Measurements from ENCODE around the gene RAB11FIP5. TPM values are rescaled to one million over a fixed set of nuclear protein-coding genes. Genes with fewer than 3 reads are reported as not detected.
A peak's percentile ranks its signal among the peaks of the same experiment; 100 is the strongest.

RAB11FIP5 gene, protein sequence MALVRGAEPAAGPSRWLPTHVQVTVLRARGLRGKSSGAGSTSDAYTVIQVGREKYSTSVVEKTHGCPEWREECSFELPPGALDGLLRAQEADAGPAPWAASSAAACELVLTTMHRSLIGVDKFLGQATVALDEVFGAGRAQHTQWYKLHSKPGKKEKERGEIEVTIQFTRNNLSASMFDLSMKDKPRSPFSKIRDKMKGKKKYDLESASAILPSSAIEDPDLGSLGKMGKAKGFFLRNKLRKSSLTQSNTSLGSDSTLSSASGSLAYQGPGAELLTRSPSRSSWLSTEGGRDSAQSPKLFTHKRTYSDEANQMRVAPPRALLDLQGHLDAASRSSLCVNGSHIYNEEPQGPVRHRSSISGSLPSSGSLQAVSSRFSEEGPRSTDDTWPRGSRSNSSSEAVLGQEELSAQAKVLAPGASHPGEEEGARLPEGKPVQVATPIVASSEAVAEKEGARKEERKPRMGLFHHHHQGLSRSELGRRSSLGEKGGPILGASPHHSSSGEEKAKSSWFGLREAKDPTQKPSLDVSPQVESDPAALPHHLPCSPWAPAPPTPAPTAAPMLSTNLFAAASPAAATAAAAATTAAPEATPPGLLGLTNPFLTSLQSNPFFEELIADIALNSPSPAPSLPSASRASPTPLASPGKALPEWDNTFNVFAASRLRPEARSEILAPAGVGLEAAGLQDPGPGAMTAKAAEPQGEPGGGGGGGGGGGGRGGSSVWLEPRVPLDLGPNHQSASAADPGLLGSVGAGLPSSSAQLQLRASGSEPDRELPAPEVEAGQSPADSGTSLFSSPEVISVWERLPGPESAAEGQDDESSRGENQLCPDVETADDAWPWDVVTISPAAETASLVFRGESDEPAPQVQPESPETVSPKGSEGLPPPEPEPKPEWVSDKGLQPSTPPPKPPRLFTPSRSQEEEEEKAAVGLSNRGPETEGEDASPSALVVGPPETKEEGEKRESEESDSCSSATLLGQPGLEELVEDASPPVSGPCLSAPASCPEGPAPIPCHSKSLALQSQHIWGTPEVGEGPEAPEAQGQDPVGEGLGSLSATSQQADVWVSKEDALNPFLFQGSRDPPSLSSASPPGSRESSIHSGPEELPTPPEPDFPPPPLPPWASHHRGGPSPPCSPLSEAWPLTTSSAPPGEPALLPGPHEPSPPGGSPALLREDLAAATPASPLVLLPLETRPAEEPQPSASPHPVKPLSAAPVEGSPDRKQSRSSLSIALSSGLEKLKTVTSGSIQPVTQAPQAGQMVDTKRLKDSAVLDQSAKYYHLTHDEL (N-terminal part only)
- total RNA-seq: 10 to 100 TPM in 3 of 5 experiments, 1 to 10 TPM in 2; 8.6 to 13.2 (median 11.2) TPM
- polyA plus RNA-seq: 10 to 100 TPM in 1 of 2 donors, 1 to 10 TPM in 1; 5.6 to 12.0 TPM
- 16.6 reads per million, percentile 46 among the genes with 10 or more reads in this experiment for total RNA-seq

DNA sequence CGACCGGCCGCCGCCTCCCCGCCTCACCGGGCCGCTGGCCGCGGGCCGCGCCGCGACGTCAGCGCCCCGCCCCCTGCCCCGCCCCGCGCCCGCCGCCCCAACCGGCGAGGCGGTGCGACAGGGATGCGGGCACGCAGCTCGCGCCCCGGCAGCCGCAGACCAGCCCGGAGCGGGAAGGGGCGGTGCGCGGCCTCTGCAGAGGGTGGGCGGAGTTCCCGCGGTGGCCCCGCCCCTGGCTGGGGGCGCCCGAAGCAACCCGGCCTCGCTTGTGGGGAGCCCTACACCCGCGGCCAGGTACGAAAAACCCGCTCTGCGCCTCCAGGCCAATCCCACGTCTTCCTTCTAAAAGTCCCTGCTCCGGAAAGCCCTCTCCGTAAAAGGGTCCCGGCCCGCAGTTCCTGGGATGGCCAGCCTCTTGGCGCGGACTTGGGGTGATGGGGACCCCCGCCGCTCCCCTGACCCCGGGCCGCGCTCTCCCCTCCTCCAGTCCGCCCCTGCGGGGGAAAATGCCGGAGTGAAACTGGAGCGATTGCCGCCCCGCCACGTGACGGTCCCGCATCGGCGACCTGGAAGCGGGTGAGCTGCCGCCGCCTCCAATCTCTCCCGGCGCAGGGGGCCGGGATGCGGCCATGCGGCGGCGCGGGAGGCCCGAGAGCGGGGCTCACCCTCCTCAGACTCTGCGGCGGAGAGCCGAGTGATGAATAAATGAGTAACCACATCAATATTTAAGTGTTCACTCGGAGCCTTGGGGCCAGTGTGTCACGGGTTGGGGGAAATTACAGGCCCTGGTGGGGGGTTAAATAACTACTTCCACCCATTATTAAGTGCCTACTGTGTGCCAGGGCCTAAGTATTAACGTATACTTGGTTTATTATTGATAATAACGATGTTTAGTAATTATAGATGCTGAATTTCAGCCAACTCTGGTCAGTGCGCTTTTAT is at the start of gene RAB11FIP5:
TSS of gene RAB11FIP5 (minus strand) at position 36 of the 942 bp plus-strand sequence. CDS start 171 bp downstream, outside the sequence.
- H3K4me1 Mint-ChIP-seq: peaks cover 9 to 32% (median 26%) of the 10 kb centered on the region in 7 donors
- Histone ChIP-seq H3K27me3 (ENCODE audit: control insufficient read depth in 2 of 2, insufficient read depth in 2 of 2, low read length in 2 of 2) (no peaks in the 10 kb centered on the region), H3K4me3 (ENCODE audit: low read length) (peak within 1 kb of the TSS; percentile 68), H3K27ac (ENCODE audit: low read depth, low read length) (peak within 1 kb of the TSS; percentile 61), H3K9me3 (ENCODE audit: control insufficient read depth in 2 of 3, low read length in 3 of 3) (no peaks in the 10 kb centered on the region), H3K36me3 (ENCODE audit: control insufficient read depth in 2 of 3, insufficient read depth in 3 of 3, low read length in 3 of 3) (no peaks in the 10 kb centered on the region), H3K4me1 (ENCODE audit: control insufficient read depth in 2 of 2, insufficient read depth in 2 of 2, low read length in 2 of 2) (peaks cover 4 to 13% of the 10 kb centered on the region in 2 donors)
- DNase-seq (peak; percentile 70 to 88 (median 76)), ATAC-seq (peak; percentile 94)
- POLR2A ChIA-PET: interaction anchor here (0.7 to 2.2 kb wide), 3 partner anchors 64 to 446 kb away, joined by 5 to 7 read pairs (median 7); partner anchors contain the start of gene SMYD5
- intact Hi-C loops (cut with micrococcal nuclease): loop anchor here (1.0 to 5.0 kb wide), 9 partner anchors 42 to 274 kb away; partner anchors contain the start of genes ALMS1 (in 2 of the 2), SFXN5 (in 2 of the 2), CCT7 (in 1 of the 2) and EGR4 (in 1 of the 2)
- peak within 1 kb of the TSS in 8 of 9 donors; percentile 41 to 81 (median 74) for H3K27ac Mint-ChIP-seq
- H3K27me3 Mint-ChIP-seq: peaks cover 0 to 14% (median 0%) of the 10 kb centered on the region in 5 donors
- H3K36me3 Mint-ChIP-seq: peaks cover 0 to 1% (median 0%) of the 10 kb centered on the region in 5 donors
- H3K4me3 Mint-ChIP-seq: peak within 1 kb of the TSS; percentile 80 to 92 (median 88)
- no peaks in the 10 kb centered on the region for H3K9me3 Mint-ChIP-seq
- CTCF ChIA-PET: interaction anchor here (1.2 to 1.6 kb wide), 3 partner anchors 28 to 64 kb away, joined by 3 to 5 read pairs (median 3); no protein-coding TSS in a partner anchor

DNA sequence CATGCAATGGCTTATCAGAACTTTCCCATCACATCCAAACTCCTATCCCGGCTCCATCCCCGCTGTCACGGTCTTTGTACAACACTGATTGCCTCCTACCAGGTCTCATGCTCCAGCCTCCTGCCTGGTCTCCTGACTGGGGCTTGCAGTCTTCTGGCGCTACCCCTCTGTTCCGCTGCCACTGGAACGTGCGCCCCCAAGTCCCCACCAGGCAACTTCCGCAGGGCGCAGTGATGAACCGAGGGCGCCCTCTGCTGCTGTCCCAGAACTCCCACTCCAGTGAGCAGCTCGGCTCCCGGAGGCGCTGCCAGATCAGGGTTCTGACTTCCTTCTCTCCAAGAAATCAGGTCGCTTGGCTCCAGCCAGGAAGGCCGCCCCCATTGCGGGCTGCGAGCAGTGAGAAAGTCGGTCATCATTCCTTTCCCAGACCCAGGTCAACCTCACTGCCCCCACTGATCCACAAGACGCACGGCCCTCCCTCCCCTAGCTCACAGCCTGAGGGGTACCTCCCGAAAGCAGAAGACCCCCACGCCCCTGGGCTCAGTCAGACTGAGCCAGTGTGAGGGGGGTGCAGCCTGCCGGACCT is 43.9 kb upstream of the RAB11FIP5 start:
- H3K27me3 ChIP-seq (ENCODE audit: control insufficient read depth in 2 of 2, insufficient read depth in 2 of 2, low read length in 2 of 2): peaks cover 0 to 6% of the 10 kb centered on the region in 2 donors
- no peaks in the 10 kb centered on the region for H3K9me3 ChIP-seq (ENCODE audit: control insufficient read depth in 2 of 3, low read length in 3 of 3)
- intact Hi-C loops (cut with micrococcal nuclease): loop anchor here in 1 of 2 donors (1.0 kb wide), 2 partner anchors 71 to 163 kb away; no protein-coding TSS in a partner anchor
- H3K27me3 Mint-ChIP-seq: peaks cover 21 to 47% (median 35%) of the 10 kb centered on the region in 5 donors
- H3K36me3 Mint-ChIP-seq: no peaks in the 10 kb centered on the region
- CTCF ChIA-PET: interaction anchor here (1.0 to 4.5 kb wide), 4 partner anchors 21 to 165 kb away, joined by 3 to 24 read pairs (median 6); no protein-coding TSS in a partner anchor
- no peaks in the 10 kb centered on the region for H3K36me3 ChIP-seq (ENCODE audit: control insufficient read depth in 2 of 3, insufficient read depth in 3 of 3, low read length in 3 of 3)
- DNase-seq (peak in 3 of 9 donors; percentile 12 to 19 (median 16)), ATAC-seq (peak; percentile 57)
- peak overlapping the region in 1 of 9 donors; percentile 75 for H3K27ac Mint-ChIP-seq
- H3K4me3 ChIP-seq (ENCODE audit: low read length): no peak overlapping the region
- POLR2A ChIA-PET: no interaction called here
- no peak overlapping the region for H3K27ac ChIP-seq (ENCODE audit: low read depth, low read length)
- peaks cover 0 to 4% (median 0%) of the 10 kb centered on the region in 7 donors for H3K4me1 Mint-ChIP-seq
- no peaks in the 10 kb centered on the region for H3K4me1 ChIP-seq (ENCODE audit: control insufficient read depth in 2 of 2, insufficient read depth in 2 of 2, low read length in 2 of 2)
- H3K4me3 Mint-ChIP-seq: no peak overlapping the region
- peaks cover 0 to 2% (median 0%) of the 10 kb centered on the region in 11 donors for H3K9me3 Mint-ChIP-seq

GRCh38 chr2:73142937-73143336 is 30.2 kb upstream of the RAB11FIP5 start:
- CTCF ChIA-PET: no interaction called here
- Histone ChIP-seq H3K27ac (ENCODE audit: low read depth, low read length) (no peak overlapping the region), H3K4me1 (ENCODE audit: control insufficient read depth in 2 of 2, insufficient read depth in 2 of 2, low read length in 2 of 2) (no peaks in the 10 kb centered on the region), H3K36me3 (ENCODE audit: control insufficient read depth in 2 of 3, insufficient read depth in 3 of 3, low read length in 3 of 3) (no peaks in the 10 kb centered on the region), H3K4me3 (ENCODE audit: low read length) (no peak overlapping the region), H3K9me3 (ENCODE audit: control insufficient read depth in 2 of 3, low read length in 3 of 3) (no peaks in the 10 kb centered on the region), H3K27me3 (ENCODE audit: control insufficient read depth in 2 of 2, insufficient read depth in 2 of 2, low read length in 2 of 2) (no peaks in the 10 kb centered on the region)
- Mint-ChIP-seq H3K4me1 (peaks cover 0 to 3% (median 0%) of the 10 kb centered on the region in 7 donors), H3K27ac (peak overlapping the region in 1 of 9 donors; percentile 11), H3K9me3 (no peaks in the 10 kb centered on the region), H3K27me3 (peaks cover 6 to 32% (median 9%) of the 10 kb centered on the region in 5 donors), H3K4me3 (no peak overlapping the region), H3K36me3 (peaks cover 0 to 4% (median 0%) of the 10 kb centered on the region in 5 donors)
- DNase-seq: no peak
- intact Hi-C loops (cut with micrococcal nuclease): no loop called here
- POLR2A ChIA-PET: no interaction called here
- ATAC-seq: no peak

DNA sequence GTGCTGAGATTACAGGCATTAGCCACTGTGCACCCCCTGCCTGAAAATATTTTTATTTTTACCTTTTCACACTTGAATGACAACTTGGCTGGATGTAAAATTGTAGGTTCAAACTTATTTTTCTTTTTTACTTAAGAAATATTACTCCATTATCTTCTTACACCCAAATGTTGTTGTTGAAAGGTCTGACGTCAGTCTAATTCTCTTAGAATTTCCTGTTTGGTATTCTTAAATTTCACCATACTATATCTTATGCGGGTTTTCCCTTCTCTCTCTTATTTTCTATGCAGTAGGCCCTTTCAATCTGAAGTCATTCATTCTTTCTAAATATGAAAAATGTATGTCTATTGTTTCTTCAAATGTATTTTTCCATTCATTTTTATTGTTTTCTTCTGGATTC is 29.1 kb upstream of the RAB11FIP5 start:
- no peak for ATAC-seq
- Histone ChIP-seq H3K27me3 (ENCODE audit: control insufficient read depth in 2 of 2, insufficient read depth in 2 of 2, low read length in 2 of 2) (no peaks in the 10 kb centered on the region), H3K27ac (ENCODE audit: low read depth, low read length) (no peak overlapping the region), H3K4me3 (ENCODE audit: low read length) (no peak overlapping the region), H3K4me1 (ENCODE audit: control insufficient read depth in 2 of 2, insufficient read depth in 2 of 2, low read length in 2 of 2) (no peaks in the 10 kb centered on the region), H3K36me3 (ENCODE audit: control insufficient read depth in 2 of 3, insufficient read depth in 3 of 3, low read length in 3 of 3) (no peaks in the 10 kb centered on the region), H3K9me3 (ENCODE audit: control insufficient read depth in 2 of 3, low read length in 3 of 3) (no peaks in the 10 kb centered on the region)
- intact Hi-C loops (cut with micrococcal nuclease): no loop called here
- H3K27me3 Mint-ChIP-seq: peaks cover 6 to 25% (median 9%) of the 10 kb centered on the region in 5 donors
- no peak overlapping the region for H3K27ac Mint-ChIP-seq
- no peak for DNase-seq
- H3K9me3 Mint-ChIP-seq: no peaks in the 10 kb centered on the region
- H3K4me1 Mint-ChIP-seq: peaks cover 0 to 3% (median 0%) of the 10 kb centered on the region in 7 donors
- peaks cover 0 to 4% (median 0%) of the 10 kb centered on the region in 5 donors for H3K36me3 Mint-ChIP-seq
- ChIA-PET POLR2A (no interaction called here), CTCF (no interaction called here)
- H3K4me3 Mint-ChIP-seq: no peak overlapping the region

- intact Hi-C loops (cut with micrococcal nuclease): no loop called here
- ChIA-PET CTCF (no interaction called here), POLR2A (no interaction called here)
- no peak for ATAC-seq
- H3K4me1 ChIP-seq (ENCODE audit: control insufficient read depth in 2 of 2, insufficient read depth in 2 of 2, low read length in 2 of 2): no peaks in the 10 kb centered on the region
- no peak overlapping the region for H3K27ac ChIP-seq (ENCODE audit: low read depth, low read length)
- no peak overlapping the region for H3K4me3 ChIP-seq (ENCODE audit: low read length)
- Mint-ChIP-seq H3K36me3 (no peaks in the 10 kb centered on the region), H3K27me3 (peaks cover 0 to 19% (median 0%) of the 10 kb centered on the region in 5 donors), H3K27ac (no peak overlapping the region), H3K4me1 (no peaks in the 10 kb centered on the region), H3K4me3 (no peak overlapping the region), H3K9me3 (no peaks in the 10 kb centered on the region)
- H3K27me3 ChIP-seq (ENCODE audit: control insufficient read depth in 2 of 2, insufficient read depth in 2 of 2, low read length in 2 of 2): no peaks in the 10 kb centered on the region
- no peaks in the 10 kb centered on the region for H3K9me3 ChIP-seq (ENCODE audit: control insufficient read depth in 2 of 3, low read length in 3 of 3)
- no peak for DNase-seq
- H3K36me3 ChIP-seq (ENCODE audit: control insufficient read depth in 2 of 3, insufficient read depth in 3 of 3, low read length in 3 of 3): no peaks in the 10 kb centered on the region
These were observed 22.5 kb upstream of the RAB11FIP5 start for GRCh38 chr2:73135236-73135635.

Data from naive thymus-derived CD4-positive, alpha-beta T cell (primary cell).